Right forelimb (tissue), 1 donor: ENCODE results near the gene OXSM.

ENCODE experiments used
- DNase-seq: peaks from one replicate; pipeline ENCODE4 v3.0.0-alpha.2; 2018

The OXSM gene

DNA sequence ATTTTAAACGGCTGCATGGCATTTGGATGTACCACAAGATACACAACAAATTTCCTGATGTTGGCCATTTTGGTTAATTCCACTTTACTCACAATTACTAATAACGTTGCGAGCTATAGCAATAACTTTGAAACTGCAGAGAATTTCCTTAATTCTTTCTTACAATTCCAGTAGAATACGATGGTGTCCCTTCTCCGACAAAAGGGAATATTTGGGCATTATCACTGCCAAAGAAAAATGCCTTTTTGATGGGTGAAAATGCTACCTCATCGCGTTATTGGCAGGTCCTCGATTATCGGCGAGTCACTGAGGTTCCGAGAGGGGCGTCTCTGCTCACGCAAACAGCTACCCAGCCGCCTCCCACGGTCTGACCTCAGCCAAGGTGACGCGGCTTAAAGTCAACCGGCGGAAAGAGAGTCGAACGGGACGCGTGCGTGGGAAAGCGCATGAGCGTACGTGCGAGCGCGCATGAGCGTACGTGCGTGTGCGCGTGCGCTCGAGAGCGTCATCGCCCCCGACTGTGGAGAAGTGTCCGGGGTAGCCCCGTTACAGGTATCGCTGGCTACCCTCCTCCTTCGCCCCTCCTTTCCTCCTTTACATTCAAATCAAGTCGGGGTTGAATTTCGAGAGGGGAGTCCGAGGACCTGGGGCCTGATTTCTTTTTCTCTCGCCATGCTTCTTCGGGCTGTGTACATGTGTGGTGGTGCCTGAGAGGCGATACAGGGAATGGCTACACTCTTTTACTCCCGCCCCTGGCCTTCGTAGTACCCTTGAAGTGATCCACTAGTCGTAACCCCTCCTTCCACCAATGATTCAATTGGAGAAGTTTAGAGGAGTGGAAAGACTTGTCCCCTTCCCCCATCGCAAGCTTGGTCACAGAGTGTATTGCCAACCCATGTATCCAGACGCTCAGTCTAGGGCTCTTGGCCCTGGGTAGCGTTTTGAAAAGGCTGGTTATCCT, at the start of gene OXSM:
TSS of gene OXSM (plus strand) at position 495 of the 961 bp plus-strand sequence. CDS start 931 bp downstream, outside the sequence.
- peak; percentile 90 for DNase-seq

DNA sequence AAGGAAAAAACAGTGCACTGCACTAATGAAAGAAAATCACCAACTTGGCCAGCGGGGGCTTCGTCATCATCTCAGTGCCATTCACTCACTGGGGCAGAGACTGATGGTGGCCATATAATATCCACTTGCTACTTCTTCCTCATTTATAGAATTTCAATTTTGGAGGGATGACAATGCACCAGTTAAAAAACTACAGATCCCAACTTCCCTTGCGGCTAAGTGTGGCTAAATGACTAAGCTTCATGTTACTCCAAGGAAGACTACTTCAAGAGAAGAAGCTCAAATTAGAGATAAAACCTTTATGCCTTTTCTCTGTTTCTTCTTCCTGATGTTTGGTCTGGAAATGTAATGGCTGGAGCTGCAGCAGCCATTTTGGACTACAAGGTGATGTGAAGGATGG, 45.4 kb upstream of the OXSM start:
- DNase-seq: no peak

DNA sequence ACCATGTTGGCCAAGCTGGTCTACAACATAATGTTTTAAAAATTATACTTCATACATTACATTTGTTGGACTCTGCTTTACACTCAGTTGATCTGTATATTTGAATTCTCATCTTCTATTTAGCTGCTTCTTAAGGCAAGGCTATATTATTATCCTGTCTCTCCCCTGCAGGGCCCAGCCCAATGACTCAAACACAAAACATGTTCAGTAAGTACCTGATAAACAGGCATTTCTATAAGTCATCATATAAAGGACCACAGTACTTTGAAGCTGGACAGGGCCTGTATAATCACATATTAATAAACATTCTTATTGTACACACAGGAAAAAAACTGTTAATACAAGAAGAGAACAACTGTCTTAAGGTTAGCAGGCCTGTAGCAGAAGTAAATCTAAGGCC, 42.9 kb upstream of the OXSM start:
- no peak for DNase-seq

DNA sequence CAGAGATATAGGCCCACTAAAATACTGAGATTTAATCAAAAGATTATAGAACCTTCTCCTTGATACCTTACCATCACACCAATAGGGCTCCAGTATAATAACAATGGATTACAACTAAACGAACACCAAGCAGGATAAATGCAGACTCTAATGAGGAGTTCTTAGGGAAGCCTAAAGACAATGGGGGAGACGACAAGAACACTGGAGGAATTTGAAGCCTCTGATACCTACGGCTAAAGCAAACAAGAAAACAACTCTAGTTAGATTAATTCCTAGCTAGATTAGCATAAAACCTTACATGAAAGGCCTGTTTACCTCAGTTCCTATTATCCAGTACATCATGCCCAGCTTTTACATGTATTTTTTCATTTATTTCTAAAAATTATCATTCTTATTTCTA, 41.7 kb upstream of the OXSM start:
- DNase-seq: no peak

DNA sequence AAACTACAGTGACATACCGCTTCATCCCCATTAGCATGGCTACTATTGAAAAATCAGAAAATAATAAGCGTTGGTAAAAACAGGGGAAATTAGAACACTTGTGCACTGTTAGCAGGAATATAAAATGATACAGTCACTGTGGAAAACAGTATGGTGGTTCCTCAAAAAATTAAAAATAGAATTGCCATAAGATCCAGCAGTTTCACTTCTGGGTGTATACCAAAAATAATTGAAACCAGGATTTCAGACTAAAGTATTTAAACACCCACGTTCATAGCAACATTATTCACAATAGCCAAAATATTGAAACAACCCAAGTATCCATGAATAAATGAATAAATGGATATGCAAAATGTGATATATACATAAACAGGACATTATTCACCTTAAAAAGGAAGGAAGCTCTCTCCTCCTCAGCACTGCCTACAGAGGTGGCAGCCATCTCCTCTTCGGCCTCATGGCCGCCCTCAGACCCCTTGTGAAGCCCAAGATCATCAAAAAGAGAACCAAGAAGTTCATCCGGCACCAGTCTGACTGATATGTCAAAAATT, 40.8 kb upstream of the OXSM start:
- no peak for DNase-seq

DNA sequence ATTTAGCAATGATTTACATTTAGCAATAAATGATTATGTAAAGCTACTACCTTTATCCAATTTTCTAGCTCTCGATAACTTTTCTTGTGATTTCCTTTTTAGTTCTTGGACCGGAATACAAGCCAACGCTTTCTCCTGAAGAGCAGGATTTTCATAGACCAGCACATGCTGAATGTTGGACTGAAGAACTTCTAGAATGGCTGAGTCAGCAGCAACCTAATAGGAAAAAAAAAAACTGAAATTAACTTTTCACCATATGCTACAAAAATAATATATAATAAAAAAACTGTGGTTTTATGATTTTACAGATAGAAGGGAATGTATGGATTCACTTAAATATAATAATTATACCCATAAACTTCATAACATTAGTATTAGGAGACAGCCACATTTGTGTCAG, 38.8 kb upstream of the OXSM start:
- no peak for DNase-seq

DNA sequence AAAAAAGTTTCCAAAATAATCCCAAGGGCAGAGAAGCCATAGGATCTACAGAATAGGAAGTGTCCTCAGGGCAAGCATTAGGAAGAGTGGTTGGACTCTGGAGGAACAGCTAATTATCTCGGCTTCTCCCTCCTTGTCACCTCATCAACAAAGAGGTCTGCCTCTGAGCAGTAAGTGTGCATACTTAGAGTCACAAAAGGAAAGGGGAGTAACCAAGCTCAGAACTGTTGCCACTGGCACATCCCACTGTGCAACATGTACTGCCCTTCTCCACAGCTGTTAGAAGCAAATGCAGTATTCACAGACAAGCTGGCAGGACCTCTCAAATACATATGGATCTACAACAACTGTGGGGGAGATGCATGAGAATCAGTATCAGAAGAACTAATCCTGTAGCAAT, 38.2 kb upstream of the OXSM start:
- DNase-seq: no peak

DNA sequence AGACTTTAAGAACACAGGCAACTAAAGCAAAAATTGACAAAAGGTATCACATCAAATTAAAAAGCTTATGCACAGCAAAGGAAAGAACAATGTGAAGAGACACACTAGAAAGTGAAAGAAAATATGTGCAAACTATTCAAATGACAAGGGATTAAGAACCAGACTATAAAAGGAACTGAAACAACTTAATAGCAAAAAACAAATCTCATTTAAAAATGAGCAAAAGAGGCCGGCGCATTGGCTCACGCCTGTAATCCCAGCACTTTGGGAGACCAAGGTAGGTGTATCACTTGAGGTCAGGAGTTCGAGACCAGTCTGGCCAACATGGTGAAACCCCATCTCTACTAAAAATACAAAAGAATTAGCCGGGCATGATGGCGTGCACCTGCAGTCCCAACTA, 21.0 kb upstream of the OXSM start:
- DNase-seq: no peak

DNA sequence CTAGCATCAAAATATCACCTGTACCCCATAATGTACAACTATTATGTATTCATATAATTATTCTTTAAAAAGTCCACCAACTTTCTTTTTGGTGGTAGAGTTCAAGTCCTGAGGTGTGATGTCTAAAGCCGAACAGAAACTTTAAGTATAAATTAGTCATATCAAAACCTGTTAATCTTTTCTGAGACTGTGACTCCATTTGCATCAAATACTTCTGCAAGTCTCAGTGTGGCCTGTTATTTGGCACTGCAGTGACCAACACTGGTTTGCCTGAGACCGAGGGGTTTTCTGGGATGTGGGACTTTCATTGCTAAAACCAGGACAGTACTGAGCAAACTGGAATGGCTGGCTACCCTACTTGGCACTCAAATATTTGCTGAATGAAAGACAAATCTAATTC, 14.0 kb upstream of the OXSM start:
- no peak for DNase-seq

DNA sequence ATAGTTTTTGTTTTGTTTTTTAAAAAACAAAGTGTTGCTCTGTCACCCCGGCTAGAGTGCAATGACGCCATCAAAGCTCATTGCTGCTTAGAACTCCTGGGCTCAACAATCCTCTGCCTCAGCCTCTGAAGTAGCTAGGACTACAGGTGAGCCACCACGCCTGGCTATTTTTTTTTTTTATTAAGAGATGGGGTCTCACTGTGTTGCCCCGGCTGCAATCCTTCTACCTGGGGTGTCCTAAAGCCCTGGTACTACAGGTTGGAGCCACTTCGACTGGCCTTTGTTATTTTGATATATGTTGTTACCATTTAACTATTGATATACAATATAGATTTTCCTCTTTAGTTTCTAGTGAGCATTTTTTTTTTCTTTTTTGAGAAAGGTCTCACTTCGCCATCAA, 9.3 kb upstream of the OXSM start:
- no peak for DNase-seq

DNA sequence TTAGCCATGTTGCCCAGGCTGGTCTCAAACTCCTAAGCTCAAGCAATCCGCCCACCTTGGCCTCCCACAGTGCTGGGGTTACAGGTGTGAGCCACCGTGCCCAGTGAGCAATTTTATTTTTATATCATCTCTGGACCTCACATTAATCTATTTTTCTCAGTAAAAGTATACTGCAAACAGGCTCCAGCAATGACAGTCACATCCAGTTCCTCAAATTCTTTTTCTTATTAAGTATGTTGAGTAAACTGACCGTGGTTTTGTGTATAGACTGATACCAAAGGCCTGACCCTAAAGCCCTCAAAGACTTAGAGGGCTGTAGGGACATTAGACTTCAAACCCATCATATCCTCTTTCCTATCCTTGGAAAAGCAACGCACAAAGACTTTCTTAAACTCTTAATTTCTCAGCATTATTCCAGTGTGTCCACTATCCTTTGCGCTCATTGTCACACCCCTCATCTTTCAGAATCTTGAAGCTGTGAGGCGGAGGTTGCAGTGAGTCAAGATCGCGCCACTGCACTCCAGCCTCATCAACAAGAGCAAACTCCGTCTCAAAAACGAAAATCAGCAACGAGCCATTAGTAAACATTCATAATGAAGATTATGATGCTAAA, 8.6 kb upstream of the OXSM start:
- no peak for DNase-seq

DNA sequence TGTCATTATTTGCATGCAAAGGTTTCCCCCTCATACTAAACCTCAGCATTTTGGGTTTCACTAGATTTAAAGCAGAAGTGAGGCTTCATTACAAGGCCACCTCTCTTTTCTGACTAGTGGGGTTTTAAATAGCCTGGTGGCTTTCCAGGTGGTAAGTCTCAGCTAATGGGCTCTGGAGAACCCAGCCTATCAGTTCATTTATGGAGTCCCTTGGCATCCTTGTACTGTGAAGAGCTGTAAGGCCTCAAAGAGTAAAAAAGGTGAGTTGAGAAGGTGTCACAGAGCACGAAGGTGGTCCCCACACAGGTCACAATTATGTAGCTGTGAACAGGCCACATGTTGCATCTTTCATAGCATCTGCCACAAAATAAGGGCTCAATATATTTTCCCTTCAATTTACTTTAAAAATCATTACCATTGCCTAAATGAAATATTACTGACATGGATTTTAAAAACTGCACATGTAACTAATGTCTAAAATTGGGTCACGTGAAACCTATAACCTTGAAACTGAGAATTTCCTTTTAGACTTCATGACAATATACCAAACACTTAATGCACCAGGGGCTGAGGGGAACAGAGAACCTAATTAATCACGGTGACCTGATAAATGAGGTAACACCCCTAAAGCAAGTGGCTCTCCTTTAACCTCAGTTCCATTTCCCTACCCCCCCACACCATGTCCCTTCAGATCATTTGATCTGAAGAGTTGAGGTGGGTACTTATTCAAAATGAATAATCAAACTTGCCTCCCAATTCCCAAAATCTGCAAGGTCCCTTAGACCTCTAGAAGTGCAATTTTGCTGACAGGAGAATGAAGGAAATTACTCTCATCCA, 7.9 kb upstream of the OXSM start:
- DNase-seq: no peak

DNA sequence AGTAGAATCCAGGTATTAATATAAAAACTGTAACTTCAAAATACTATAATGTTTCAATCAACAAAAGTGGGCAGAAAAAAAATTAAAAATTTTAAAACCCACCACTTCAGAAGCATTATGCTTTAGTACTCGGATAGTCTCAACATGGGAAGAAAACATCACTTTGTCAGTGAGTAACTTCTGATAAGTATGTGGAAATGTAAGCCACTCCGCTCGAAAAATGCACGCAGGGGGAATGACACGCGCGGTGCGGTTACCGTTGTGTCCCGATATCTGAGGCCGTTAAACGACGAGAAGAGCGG, 7.3 kb upstream of the OXSM start:
- no peak for DNase-seq

DNA sequence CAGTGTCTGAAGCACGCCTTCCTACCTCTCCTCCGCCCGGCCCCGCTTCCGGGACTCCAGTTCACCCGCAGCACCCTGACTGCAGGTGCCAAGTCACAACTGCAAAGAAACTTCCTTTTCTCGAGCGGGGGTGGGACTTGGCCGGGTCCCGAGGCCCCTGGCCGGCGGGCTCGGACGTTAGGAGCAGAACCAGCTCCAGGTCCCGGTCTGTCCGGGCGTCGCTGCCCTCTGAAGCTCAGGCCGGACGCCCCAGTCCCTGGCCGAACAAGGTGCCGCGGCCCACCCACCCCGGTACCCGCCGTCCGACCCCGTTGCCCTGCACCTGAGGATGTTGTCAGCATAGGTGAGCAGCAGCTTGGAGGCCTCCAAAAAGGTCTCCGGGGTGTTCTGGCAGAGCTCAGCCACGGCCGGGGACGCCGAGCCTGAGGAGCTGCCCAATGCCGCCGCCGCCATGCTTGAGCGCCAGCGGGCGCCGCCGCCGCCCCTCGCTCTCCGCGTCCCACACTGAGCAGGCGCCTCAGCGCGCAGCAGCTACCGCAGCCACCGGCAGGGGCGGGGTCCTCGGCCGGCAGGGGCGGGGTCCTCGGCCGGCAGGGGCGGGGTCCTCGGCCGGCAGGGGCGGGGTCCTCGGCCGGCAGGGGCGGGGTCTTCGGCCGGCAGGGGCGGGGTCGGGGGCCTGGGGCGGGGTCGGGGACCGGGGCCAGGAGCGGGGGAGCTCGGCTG, 6.8 kb upstream of the OXSM start, which contains the start of gene NGLY1:
TSS of gene NGLY1 (minus strand) at position 506 of the 723 bp plus-strand sequence. CDS start at position 453, 53 bp downstream.
- peak; percentile 89 for DNase-seq

DNA sequence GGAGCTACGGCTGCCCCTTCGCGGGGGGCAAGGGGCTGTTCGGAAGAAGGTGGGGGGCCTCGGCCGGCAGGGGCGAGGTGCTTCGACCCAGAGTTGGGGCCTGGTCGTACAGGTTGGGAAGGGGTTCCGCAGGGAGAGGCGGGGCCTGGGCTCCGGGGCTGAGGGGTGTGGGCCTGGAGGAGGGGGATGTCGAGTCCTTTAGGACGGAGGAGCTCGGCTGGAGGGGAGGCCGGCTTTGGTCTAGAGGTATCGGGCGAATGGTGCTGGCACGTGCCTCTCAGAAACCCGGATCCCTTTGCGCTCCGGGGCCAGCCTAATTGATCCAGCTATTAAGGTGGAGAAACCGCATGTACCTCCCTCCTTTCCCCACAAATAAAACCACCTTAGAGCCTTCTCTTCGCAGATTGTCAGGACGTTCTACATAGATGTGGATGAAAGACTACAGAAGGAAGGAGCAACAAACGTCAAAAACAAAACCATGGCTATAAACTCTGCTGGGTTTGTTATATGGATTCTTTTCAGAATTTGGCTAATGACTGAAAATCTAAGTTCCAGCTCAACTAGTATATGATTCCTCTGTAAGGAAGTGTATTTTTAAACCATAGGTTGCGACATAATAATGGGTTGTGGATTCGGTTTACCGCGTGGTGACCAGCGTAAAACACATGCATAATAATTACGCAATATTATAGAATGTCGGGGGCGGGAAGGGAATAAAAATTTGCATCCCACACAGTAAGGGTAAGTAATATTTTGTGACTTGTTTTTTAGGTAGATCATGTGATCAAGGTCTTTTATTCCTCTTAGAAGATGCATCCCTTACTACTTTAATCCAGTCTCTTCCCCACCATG, 6.0 kb upstream of the OXSM start:
- peak; percentile 88 for DNase-seq

DNA sequence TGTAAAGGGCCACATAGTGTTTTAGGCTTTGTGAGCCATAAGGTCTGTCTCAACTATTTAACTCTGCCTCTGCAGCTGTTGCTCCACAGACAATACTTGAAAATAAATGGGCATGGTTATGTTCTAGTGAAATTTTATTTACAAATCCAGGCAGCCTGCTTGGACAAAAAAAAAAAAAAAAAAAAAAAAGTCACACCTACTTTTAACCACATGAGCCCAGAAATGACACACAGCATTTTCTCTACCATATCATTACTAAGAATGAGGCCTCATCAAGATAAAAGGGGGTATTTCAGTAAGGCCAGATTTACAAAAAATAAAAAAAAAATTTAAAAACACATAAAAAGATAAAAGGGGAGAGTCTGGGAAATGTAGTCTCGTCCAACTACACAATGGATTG, 4.9 kb upstream of the OXSM start:
- DNase-seq: no peak

DNA sequence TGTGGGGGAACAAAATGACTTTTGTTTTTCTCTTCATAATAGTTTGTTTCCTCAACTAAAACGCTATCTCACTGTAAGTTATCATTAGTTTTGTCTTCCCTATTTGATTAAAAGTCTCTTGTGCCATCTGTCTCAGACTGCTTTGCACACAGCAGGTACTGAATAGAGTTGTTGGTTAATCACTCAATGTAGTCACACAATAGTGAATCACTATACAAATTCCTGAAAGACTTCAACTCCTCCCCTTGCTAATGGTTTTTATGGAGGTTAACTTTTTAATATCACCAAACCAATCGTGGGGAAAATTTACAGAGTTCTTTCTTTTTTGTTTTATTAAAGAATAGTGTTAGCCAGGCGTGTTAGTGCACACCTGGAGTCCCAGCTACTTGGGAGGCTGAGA, 4.1 kb upstream of the OXSM start:
- DNase-seq: no peak

DNA sequence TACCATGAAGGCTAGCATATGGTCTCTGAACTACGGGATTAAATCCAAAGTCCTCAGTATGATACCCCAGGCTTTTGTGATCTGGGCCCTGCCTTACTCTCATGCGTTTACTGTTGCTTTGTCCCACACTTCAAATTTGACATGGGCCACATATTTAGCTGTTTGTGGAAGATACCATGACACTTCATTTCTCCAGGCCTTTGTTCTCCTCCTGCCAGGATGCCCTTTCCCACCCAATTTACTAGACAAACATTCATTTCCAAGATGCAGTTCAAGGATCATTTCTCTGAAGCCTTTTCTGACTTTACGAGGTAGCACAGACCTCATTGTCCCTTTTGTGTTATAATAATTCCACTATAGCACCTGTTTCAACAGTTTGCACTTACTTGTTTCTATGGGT, 2.2 kb upstream of the OXSM start:
- DNase-seq: no peak

DNA sequence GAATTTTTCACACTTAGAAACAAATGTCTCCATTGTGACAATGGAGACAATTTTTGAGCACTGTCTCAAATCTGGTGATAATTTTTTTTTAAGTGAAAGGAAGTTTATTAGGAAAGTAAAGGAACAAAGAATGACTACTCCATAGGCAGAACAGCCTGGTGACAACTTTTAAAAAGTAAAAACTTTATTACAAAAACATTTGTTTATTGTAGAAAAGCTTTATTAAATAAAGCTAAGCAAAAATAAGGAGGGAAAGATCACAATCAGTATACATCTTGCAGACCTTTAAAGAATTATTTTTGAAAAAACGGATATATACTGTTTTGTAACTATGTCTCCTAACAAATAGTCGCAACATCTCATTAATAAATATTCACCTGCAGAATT, 688 bp upstream of the OXSM start:
- no peak for DNase-seq

DNA sequence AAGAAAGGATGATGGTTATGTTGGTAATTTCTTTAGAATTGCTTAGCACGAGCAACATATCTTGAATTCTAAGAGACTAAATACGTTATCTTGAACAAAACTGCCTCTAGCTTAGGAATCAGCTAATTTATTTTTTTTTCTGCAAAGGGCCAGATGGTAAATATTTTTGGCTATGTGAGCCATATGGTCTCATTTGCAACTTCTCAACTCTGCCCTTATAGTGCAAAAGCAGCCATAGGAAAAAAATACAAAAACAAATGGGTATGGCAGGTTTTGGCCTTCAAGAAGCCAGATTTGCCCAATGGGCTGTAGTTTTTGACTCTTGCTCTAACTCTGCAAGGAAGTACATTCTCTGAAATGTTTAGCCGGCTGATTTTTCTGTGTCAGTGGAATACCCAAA, 11.9 kb downstream of the OXSM start:
- DNase-seq: no peak

DNA sequence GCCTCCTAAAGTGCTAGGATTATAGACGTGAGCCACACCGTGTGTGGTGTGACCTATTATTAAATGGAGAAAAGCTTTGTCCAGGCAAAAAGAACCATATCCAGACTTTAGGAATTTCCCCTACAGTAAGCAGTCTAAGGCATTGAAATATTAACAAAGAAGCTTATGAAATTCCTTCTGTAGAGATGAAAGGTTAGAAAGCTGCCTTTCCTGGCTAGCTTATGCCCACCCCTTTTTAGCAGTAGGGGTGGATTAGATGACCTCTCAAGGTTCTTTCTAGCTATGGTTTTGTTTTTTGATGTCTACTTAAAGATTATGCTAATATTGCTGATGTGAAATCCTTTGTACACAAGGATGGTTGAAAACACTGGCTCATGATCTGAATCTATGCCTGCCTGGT, 13.9 kb downstream of the OXSM start:
- DNase-seq: no peak

DNA sequence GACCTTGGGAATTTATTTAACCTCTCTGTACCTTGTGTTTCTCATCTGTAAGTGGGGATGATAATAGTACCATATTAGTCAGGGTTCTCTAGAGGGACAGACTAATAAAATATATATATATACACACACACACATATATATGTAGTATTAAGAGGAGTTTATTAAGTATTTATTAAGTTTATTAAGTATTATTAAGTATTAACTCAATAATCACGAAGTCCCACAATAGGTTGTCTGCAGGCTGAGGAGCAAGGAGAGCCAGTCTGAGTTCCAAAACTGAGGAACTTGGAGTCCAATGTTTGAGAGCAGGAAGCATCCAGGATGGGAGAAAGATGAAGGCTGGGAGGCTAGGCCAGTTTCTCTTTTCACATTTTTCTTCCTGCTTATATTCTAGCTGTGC, 14.8 kb downstream of the OXSM start:
- no peak for DNase-seq
